Activated effector memory CD4-positive, alpha-beta T cell treated with anti-CD3 and anti-CD28 coated beads, Interleukin-2, amount 50 U/mL, for 16 hours (primary cell): Measurements from ENCODE around the gene SMO.
A peak's percentile ranks its signal among the peaks of the same experiment; 100 is the strongest.

Experiments
- DNase-seq: peaks from one replicate; pipeline ENCODE4 v3.0.0-alpha.2; 2020

Gene SMO

DNA sequence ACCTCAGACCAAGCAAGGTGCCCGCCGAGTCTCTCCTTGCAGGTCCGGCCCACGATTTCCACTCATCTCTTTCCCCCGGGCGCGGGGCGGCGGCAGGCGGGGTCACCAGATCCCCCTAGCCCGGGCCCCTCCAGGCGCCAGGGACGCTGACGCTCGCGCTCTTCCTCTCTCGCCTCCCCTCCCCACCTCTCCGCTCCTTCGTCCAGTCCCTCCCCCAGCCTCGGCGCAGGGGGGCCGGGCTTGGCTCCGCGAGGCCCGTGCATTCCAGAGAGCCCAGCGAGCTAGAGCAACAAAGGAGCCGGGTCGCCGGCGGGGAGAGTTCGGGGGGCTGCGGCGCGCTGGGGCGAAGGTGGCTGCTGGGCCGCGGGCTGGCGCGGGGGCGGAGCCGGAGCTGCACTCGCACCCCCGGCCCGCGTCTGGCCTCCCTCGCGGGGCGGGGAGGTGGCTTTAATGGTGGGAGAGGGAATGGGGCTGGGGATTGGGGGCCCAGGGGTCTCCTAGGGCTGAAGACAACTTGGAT is at the start of gene SMO:
Gene SMO, plus strand, starts transcription at position 262 of the 520 bp plus-strand sequence. CDS start 519 bp downstream, outside the sequence.
- DNase-seq = no peak

DNA sequence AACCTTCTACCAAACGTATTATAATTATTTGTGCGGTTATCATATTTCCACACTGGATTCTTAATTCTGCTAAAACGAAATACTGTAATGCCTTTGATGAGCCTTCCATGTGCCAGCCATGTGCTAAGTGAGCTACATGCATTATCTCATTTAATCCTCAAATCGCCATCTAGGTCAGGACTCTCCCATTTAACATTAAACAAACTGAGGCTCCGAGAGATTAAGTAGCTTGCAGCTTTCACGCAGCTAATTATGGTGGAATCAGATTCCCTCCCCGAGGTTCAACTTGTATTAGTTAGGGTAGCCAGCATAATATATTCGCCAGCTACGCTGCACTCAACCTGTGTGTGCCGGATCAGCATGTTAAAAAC is 44.7 kb upstream of the SMO start:
- no peak for DNase-seq

DNA sequence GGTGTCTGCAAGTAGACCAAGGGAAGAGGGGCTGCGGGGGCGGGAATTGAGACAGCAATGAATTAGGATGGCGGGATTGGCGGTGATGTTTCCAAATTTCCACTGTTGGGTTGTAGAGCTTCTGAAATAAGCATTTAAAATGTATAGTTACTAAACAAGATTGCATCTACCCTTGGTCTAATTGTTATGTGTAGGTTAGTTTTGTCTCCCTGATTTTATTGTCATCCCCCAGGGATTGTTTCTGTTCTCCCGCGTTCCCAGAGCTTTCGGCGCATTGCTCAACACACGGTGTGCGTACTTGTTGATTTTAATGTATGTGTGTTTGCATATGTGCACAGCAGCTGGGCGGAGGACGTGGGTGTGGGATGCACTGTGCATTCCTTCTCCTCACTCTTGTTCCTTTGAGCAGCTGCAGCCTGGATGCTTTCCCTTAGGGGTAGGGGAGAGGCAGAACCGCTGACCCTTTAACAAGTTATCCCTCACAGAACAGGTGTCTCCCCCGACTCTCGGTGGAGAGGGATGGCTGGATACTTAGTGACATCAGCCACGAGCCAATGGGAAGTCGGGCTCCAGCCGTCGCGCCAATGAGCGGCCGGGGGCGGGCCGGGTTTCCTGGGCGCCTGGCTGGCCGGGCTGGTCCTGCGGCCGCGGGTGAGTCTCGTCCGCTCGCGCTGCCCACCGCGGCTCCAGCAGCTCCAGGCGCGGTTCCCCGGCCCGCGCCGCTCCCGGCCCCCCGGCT is 44.2 kb upstream of the SMO start, which contains the start of gene TSPAN33:
Gene TSPAN33, plus strand, starts transcription at position 613 of the 739 bp plus-strand sequence. CDS start 274 bp downstream, outside the sequence.
- peak; percentile 89 for DNase-seq

DNA sequence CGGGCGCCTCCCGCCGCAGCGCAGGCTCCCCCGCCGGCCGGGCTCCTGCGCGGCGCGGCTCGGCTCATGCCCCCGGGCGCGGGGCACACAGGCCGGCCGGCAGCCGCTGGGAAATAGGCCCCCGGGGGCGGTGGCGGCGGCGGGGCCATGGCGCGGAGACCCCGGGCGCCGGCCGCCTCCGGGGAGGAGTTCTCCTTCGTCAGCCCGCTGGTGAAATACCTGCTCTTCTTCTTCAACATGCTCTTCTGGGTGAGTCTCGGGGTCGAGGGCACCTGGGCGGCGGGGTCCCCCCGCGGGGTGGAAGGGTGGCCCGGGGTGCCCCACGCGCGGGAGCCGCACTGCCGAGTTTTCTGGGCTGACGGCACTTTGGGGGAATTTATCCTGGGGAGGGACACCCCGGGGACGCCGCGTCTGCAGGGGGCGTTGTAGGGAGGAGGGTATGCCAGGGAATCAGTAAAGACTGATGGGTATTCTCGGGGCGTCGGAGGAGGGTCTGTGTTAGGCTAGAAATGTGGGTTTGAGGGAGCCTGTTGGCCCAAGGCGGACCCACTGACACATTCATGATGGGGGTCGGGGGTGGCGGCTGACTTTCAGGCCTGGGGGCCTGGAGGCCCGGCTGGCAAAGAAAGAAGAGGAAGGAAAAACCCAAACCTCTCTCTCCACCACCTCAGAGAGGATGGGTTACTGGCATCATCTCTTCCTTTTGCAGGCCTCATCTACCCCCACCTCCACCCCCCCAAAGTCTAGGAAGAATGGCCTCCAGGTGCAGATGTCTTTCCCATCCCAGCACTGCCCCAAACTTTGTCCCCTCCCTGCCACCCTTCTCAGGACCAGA is 43.4 kb upstream of the SMO start:
- DNase-seq = peak; percentile 68

DNA sequence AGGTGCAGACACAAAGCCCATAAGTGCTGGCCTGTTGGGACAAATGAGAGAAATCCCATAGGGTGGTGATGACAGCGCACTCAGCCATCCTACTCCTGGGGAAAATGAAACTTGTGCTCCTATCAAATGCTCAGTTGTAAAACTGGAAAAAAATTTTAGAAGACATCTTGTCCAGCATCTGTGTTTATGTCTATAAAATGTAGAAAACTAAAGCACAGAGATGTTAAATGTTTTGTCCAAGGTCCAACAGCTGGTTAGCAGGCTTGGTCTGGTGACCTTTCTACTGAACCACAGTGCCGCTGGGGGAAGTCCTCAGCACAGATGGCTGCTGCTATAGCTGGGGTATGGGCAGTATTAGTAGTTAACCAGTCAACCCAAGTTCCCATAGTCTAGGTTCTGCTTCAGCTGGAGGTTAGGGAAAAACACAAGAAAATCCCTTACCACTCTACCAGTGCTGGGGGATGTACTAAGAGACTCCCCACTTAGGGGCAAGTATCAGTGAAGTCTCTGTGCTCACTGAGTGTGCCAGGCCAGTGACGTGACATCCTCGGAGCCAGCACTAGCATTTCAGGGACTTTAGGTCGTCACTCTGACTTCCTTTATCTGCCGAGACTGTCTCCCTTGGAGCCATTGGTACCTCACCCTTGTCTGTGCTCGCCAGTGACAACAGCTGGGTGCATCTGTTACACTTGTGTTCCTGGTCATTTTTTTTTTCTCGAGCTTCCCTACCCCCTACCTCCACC is 42.0 kb upstream of the SMO start:
- DNase-seq = no peak

DNA sequence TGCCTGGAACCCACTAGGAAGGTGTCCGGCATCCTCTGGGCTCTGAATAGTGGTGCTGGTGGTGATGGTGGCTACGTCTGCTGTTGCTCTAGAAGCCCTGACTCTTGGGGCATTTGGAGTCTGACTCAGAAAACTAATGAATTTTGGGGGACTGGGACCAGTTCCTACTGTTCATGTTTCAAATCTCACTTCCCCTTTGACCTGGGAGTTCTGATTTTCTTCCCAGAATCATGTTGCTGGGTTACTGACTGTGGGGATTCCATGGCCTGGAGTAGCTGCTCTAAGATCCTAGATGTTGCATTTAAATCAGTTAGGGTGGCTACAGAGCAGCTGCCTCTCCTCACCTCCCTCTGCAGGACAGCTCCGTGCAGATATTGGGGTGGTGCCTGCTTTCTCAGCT is 40.7 kb upstream of the SMO start:
- DNase-seq = no peak

DNA sequence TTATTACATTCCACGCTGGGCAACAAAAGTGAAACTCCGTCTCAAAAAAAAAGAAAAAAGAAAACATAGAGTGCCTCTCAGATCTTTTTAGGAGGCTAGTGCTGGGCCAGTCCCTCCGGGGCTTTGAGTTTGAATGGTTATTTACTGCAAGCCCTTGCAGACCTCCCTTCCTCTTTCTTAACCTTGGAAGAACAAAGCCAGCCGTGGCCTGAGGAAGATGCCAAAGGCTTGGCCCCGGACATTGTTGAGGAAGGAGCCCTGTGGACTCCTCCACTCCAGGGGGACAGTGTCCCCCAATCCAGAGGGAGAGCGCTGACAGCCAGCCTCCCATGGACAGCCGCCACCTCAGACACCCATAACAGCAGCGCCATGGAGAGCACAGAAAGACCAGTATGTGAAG is 38.9 kb upstream of the SMO start:
- DNase-seq = no peak

DNA sequence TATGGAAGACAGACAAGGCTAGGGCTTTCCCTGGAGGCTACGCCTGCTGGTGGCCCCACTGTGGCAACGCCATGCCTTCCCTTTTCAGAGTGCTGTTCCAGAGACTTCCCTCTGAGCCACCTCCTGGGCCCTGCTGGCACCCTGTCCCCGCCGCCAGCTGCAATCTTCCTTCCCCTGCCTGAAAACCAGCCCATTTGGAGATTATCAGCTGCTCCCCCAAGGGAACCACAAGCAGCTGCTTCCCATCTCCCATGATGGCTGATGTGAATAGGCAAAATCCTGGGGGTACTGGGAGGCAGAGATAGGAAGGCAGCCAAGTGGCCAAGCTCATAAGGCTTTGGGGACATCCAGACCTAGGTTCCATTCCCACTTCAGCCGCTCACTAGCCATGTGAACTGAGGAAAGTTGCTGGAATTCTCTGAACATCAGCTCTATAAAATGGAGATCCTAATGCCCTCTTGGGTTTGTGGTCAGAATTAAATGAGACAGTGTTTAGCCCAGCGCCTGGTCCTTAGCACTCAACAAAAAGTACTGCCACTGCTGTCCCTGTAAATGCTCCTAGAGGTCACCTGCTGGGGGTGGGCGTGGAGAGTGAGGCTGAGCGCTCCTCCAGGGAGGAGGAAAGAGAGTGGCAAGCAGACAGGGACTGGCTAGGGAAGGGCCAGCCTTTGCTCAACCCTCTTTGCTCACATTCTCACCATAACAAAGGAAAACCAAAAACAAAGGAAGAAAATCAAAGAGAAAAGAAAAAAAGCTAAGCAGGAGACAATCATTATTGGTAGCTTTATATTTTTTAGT is 38.0 kb upstream of the SMO start:
- no peak for DNase-seq

DNA sequence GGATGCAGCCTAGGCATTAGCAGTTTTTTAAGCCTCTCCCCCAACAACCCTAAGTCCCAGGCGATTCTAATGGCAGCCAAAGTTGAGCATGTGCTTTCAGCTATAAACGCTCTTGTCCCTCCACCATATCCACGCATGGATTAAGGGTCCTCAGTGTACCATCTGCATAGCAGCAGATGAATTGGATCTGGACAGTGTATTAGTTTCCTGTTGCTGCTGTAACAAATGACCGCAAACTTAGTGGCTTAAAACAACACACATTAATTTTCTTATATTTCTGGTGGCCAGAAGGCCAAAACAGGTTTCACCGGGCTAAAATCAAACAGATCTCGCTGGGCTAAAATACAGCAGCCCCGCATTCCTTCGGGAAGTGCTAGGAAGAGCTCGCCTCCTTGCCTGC is 30.8 kb upstream of the SMO start:
- no peak for DNase-seq

DNA sequence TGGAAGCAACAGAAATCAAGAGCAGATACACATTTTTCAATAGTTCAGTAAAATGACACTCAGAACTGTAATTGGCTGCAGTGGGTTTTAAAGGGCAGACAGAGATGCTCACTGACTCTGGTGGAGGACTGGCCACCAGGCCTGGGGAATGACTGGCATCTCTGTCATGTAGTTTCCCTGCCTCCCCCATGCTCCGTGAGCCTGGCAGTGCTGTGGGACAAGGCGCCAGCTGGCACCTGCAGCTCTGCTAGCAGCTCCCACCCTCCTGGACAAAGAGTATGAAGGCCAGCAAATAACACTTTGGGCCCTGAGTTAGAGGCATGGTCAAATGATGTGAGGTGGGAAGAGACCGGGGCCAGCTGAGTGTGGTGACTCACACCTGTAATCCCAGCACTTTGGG is 28.9 kb upstream of the SMO start:
- no peak for DNase-seq

DNA sequence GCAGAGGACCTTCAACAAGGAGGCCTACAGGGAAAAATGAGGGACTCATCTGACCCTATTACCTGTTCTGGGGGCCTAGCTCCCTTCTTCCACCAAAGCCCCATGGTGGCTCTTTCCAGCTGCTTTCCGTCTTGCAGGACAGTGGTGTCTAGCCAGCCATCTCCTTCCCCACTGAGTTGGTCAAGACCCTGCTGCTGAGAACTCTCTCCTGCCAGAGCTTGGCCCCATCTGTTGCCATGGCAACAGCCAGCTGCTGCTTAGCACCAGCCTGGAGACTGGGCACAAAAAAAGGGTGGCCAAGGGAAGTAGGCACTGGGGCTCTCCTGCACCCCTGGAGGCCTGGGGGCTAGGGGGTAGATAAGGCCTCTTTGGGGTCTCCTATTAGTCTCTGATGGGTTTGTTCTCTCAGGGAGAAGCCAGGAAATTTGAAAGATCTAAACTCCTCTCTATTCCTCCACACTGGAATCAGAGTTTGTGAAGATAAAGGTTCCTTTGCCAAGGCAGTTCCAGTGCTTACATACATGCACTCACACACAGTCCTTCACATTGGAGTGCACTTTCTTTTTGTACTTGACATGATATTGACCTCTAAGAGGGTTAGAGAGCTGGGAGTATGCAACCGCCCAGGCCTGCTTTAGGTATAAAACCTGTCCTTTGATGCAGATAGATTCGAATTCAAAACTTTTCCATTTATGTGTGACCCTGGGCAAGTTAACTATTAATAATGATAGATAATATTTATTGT is 28.1 kb upstream of the SMO start:
- DNase-seq = no peak

DNA sequence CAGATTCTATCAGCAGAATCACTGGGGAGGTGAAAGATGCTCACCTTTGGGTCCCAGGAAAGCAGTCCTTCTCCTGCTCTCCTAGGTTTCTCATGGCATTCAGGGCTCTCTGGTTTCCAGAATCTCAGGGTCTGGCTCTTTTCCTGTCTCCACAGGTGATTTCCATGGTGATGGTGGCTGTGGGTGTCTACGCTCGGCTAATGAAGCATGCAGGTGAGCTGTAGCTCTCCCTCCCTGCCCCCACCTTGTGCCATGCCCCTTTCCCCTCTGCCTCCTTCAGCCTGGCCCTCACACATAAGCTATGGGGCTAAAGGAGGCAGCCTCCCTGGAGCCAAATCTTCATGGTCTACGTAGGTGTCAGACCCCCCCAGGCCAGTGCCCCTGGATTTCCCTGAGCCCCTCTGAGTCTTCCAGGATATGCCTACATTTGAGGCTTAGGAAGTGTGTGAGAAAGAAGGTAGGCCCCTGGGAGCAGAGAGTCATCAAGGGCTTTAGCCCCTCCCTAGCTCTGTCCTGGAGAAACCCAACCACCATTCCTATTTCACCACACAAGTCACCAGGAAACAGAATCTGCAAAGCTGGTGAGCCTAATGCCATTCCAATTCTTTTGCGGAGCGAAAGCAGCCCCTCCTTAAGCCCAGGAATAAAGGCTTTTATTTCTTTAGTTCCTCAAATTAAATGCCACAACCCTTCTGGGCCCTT is 26.8 kb upstream of the SMO start:
- DNase-seq = no peak

DNA sequence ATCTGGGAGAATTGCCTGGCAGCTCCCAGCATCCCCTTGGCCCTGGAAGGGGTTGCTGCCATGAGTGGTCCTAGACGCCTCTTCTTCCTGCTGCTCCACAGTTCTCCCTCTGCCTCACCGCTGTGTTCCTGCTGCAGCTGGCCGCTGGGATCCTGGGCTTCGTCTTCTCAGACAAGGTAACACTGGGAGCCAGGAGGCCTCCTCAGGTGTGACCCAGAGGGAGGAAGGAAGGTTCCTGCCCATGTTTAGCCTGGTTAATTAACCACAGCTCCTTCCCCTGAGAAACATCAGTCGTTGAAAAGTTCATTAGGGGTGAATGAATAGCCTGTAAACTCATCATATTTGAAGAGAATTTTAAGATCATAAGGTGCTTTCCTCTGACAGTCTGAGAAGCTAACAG is 25.7 kb upstream of the SMO start:
- DNase-seq = no peak

DNA sequence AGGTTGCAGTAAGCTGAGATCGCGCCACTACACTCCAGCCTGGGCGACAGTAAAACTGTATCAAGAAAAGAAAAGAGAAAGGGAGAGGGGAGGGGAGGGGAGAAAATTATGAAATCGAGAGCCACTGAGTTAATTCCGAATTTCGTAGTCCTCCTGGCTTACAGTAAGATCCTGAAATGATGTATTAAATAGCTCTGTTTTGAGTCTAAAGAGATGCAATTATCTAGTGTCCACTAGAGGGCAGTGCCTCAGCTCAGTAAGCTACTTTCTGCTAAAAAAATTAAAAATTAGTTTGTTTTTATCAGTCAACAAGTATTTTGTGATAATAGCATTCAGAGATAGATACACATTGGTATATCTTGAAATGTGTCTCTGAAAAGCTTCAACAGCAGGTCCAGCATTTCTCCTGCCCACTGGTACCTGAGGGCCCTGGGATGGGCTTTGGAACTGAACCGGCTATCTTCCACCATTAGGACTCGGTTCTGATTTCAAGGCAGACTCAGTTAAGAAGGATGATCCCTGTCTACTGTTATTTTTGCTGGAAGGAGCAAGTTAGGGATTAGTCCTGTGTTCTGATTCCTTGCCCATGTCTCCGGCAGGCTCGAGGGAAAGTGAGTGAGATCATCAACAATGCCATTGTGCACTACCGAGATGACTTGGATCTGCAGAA is 24.4 kb upstream of the SMO start:
- DNase-seq = no peak

DNA sequence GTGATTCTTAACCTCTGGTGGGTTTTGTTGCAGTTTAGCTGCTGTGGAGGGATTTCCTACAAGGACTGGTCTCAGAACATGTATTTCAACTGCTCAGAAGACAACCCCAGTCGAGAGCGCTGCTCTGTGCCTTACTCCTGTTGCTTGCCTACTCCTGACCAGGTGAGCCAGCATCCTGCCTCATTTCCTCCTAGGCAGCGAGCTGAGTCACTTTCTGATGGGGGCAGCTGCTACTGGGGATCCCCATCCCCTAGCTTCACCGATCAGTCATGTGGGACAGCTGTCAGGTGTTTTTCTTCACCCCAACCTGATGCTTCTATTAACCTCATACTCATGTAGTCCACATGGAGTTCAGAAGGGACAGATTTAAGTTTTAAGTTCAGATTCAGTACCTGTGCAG is 21.7 kb upstream of the SMO start:
- no peak for DNase-seq

DNA sequence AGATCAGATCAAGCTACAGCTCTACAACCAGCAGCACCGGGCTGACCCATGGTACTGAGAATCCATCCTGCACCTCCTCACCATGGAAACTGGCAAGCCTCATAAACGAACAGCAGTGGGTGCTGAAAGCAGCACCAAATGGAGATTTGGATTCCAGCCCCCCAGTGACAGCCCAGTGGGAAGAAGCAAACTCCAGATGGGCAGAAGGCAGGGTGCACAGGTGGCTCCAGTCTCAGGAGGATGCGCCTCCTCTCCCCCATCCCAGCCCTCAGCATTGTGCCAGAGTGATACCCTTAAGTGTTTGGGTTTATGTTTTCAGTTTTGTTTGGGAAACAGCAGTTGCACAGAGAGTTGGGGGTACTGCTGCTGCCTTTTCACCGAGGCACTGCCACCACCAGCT is 20.6 kb upstream of the SMO start:
- no peak for DNase-seq

DNA sequence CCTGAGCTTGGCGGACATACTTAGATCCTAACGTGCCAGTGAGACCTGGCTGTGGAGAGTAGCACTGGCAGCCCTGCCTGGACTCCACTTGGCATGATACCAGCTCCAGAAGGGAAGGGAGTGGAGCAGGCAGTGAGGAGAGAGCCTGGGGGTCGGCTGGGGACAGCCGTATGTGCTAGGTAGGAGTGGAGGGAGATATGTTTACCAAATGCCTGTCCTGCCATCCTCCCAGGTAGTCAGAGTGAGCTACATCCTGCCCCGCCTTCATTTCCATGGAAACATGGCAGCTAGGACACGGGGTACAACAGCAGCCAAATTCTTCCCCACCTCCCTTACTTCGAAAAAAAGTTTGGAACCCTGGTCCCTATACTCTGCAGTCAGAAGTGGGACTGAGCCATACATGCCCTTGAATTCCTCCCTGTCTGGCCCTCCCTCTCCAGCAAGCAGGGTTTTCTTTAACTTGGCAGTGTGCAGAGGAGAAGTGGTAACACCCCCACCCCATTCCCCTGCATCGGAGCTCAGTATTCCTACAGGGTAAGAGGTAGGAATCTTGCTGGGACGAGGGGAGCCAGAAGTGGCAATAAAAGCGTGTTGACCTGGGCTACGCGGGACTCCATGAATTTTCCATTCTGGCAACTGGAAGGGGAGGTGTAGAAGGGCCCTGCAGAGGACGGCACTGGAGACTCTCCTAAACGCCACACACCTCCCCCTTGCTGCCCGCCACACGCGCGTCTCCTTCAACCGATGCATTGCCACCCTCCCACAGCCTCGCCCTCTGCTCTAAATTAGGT is 20.0 kb upstream of the SMO start:
- no peak for DNase-seq

DNA sequence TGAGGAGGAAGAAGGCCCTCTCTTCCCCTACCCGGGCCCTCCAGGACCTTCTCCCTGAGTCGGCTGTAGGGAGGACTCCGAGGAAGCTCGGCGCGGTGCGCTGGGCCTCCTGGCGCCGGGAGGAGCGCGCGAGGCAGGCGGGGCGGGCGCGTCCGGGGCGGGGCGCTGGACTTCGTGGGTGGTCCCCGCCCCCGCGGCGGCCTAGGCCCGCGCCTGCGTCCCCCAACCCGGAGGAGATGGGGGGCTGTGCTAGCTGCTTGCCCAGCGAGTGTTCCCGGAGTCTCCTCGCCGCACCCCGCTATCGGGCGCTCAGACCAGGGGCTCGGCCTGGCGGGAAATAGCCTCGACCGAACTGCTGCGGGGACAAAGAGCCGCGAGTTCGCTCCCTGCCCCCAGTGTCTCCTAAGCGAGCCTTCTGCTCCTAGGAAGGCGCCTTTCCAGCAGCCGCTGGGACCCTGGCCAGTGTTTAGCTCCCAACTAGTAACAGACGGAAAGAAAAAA is 19.2 kb upstream of the SMO start:
- DNase-seq = peak; percentile 72

DNA sequence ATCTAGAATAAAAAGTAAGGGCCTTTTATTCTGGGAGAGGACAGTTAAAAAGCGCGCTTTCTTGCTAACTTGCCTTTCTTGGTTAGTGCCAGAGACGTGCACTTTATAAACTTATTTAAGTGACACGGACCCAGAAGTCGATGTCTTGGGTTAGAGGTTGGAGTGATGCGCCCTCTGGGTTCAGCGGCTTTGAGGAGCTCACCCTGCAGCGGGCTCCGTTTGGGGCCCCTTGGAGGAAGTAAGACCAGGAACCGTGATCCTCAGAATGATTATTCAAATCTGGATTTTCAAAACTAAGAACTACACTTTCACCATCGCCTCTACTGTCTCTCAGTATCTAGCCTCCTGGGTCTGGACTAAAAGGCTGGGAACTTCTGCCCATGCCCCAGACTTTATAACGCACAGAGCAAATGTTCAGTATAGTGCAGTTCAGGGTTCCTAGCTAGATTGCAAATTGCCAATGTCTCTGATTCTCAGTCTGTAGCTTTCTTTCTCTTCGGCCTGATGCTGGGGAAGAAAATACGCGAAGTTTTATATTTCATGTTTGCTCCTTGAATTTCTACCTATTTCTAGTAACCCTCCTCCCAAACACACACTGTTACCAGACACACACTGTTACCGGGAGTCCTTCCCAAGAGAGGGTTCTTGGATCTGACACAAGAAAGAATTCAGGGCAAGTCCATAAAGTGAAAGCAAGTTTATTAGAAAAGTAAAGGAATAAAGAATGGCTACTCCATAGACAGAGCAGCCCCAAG is 18.6 kb upstream of the SMO start:
- no peak for DNase-seq
